Keratinocyte (primary cell): ENCODE measurements around the gene ZNRD2.

Experiments
- EZH2 ChIP-seq: IDR thresholded peaks from one replicate; pipeline ENCODE4 v1.6.1; 2012; ENCODE audit warnings: inconsistent platforms, mild to moderate bottlenecking, low read length, moderate library complexity
- TF ChIP-seq, protein P1 (sequence below), 3 experiments: IDR thresholded peaks in 1 of 3; conservative IDR thresholded peaks in 1 of 3; optimal IDR thresholded peaks in 1 of 3; 2 replicates in 2 of 3; 3 replicates in 1 of 3; pipeline versions ENCODE3 to v1.5.1; 2011; ENCODE audit warnings: low read length in 3 of 3, mild to moderate bottlenecking in 3 of 3, moderate library complexity in 2 of 3, control low read depth in 1 of 3, inconsistent platforms in 1 of 3; ENCODE audit not compliant: insufficient read depth in 2 of 3; ENCODE audit errors: extremely low read depth in 1 of 3

DNA sequence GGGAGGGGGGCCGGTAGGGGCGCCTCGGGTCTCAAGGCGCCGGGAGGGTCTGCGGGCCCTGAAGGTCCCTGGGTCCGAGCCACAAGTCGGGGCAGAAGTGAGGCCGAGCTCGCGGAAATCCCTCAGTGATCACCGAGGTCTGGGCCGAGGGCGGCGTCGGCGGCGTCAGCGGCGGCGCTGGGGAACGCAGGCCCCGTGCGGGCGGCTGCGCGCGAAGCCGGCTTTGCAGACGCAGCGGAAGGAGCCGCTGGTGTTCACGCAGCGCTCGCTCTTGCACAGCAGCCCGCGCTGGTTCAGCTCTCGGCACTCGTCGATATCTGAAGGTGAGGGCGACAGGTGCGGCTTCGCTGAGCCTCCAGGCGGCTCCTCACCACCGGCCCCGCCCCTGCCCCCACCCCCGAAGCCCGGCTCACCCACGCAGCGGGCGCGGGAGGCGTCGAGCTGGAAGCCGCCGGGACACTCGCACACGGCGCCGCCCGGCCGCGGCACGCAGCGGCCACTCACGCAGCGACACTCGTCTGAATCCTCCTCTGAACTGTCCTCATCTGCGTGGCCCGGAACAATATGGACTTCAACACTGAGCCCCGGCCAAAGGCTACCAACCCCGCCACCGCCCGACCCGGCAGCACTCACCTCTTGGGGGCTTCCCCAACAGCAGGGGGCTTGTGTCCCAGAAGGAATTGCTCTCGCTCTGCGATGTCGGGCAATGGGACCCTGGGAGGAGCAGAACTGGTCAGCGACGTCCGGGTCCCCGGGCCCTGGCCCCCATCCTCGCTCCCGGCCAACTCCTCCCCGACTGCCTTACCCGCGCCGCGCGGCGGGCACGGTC is 31.1 kb upstream of the ZNRD2 start:
- no peak for TF ChIP-seq EZH2
- TF ChIP-seq, protein P1, sequence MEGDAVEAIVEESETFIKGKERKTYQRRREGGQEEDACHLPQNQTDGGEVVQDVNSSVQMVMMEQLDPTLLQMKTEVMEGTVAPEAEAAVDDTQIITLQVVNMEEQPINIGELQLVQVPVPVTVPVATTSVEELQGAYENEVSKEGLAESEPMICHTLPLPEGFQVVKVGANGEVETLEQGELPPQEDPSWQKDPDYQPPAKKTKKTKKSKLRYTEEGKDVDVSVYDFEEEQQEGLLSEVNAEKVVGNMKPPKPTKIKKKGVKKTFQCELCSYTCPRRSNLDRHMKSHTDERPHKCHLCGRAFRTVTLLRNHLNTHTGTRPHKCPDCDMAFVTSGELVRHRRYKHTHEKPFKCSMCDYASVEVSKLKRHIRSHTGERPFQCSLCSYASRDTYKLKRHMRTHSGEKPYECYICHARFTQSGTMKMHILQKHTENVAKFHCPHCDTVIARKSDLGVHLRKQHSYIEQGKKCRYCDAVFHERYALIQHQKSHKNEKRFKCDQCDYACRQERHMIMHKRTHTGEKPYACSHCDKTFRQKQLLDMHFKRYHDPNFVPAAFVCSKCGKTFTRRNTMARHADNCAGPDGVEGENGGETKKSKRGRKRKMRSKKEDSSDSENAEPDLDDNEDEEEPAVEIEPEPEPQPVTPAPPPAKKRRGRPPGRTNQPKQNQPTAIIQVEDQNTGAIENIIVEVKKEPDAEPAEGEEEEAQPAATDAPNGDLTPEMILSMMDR (optimal IDR thresholded peaks at IDR 0.05 in 1 of 3, IDR thresholded peaks at IDR 0.05 in 1 of 3, conservative IDR thresholded peaks at IDR 0.05 in 1 of 3; ENCODE audit: extremely low read depth in 1 of 3, insufficient read depth in 2 of 3, low read length in 3 of 3) = no peak
